ENCODE results near the gene BET1. TPM values are rescaled to one million over a fixed set of nuclear protein-coding genes. Genes with fewer than 3 reads are reported as not detected.

The BET1 gene
- total RNA-seq, 1 donor, result 16.2 TPM

- no peak overlapping the region for H3K4me3 ChIP-seq (ENCODE audit: low read length)
- H3K27me3 ChIP-seq (ENCODE audit: insufficient read depth, low read length), result no peaks in the 10 kb centered on the region
- no peaks in the 10 kb centered on the region for H3K9me3 ChIP-seq (ENCODE audit: low read depth, low read length)
- no peaks in the 10 kb centered on the region for H3K4me1 ChIP-seq (ENCODE audit: insufficient read depth, low read length)
Observed at GRCh38 chr7:93949423-93949822, 54.7 kb downstream of the BET1 start.

DNA sequence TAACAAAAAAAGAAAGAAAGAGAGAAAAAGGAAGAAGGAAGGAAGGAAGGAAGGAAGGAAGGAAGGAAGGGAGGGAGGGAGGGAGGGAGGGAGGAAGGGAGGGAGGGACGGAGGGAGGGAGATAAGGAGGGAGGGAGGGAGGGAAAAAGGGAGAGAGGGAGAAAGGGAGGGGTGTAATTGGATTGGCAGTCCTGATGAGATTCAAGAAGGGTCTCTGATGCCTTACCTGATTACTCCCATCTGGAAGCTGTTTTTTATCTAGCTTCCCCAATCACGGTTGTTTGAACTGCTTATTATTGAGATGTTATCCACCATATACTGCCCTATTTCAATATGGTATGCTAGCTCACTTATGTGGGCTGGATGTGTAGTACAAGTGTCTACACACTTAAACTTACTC is 55.3 kb downstream of the BET1 start:
- Histone ChIP-seq H3K4me3 (ENCODE audit: low read length) (no peak overlapping the region), H3K9me3 (ENCODE audit: low read depth, low read length) (no peaks in the 10 kb centered on the region), H3K27me3 (ENCODE audit: insufficient read depth, low read length) (no peaks in the 10 kb centered on the region), H3K4me1 (ENCODE audit: insufficient read depth, low read length) (no peaks in the 10 kb centered on the region)

- no peaks in the 10 kb centered on the region for H3K9me3 ChIP-seq (ENCODE audit: low read depth, low read length)
- H3K27me3 ChIP-seq (ENCODE audit: insufficient read depth, low read length), result no peaks in the 10 kb centered on the region
- H3K4me3 ChIP-seq (ENCODE audit: low read length), result no peak overlapping the region
- H3K4me1 ChIP-seq (ENCODE audit: insufficient read depth, low read length), result no peaks in the 10 kb centered on the region
Observed at GRCh38 chr7:93948106-93948505, 56.0 kb downstream of the BET1 start.

GRCh38 chr7:93945756-93946535 is 58.2 kb downstream of the BET1 start:
- no peaks in the 10 kb centered on the region for H3K27me3 ChIP-seq (ENCODE audit: insufficient read depth, low read length)
- no peaks in the 10 kb centered on the region for H3K9me3 ChIP-seq (ENCODE audit: low read depth, low read length)
- no peak overlapping the region for H3K4me3 ChIP-seq (ENCODE audit: low read length)
- no peaks in the 10 kb centered on the region for H3K4me1 ChIP-seq (ENCODE audit: insufficient read depth, low read length)

DNA sequence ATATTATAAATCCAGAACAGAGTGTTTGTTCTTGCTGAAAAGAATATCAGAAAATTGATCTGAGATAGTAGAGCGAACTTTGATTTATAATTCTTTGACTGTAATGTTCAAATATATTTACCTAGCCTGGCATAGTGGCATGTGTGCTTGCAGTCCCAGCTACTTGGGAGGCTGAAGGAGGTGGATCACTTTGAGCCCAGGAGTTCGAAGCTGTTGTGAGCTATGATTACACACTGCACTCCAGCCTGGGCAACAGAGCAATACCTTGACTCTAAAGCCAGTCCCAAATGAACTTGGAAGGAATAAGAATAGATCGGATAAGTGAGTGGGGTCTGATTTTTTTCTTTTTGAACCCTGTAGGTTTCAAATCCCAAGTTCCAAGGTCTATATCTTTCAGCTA is 59.1 kb downstream of the BET1 start:
- no peak overlapping the region for H3K4me3 ChIP-seq (ENCODE audit: low read length)

GRCh38 chr7:93944673-93945072 is 59.5 kb downstream of the BET1 start:
- Histone ChIP-seq H3K4me3 (ENCODE audit: low read length) (no peak overlapping the region), H3K9me3 (ENCODE audit: low read depth, low read length) (no peaks in the 10 kb centered on the region), H3K4me1 (ENCODE audit: insufficient read depth, low read length) (no peaks in the 10 kb centered on the region), H3K27me3 (ENCODE audit: insufficient read depth, low read length) (no peaks in the 10 kb centered on the region)

More for the DNA sequence above, 59.1 kb downstream of the BET1 start:
- Histone ChIP-seq H3K9me3 (ENCODE audit: low read depth, low read length) (no peaks in the 10 kb centered on the region), H3K27me3 (ENCODE audit: insufficient read depth, low read length) (no peaks in the 10 kb centered on the region), H3K4me1 (ENCODE audit: insufficient read depth, low read length) (no peaks in the 10 kb centered on the region)

DNA sequence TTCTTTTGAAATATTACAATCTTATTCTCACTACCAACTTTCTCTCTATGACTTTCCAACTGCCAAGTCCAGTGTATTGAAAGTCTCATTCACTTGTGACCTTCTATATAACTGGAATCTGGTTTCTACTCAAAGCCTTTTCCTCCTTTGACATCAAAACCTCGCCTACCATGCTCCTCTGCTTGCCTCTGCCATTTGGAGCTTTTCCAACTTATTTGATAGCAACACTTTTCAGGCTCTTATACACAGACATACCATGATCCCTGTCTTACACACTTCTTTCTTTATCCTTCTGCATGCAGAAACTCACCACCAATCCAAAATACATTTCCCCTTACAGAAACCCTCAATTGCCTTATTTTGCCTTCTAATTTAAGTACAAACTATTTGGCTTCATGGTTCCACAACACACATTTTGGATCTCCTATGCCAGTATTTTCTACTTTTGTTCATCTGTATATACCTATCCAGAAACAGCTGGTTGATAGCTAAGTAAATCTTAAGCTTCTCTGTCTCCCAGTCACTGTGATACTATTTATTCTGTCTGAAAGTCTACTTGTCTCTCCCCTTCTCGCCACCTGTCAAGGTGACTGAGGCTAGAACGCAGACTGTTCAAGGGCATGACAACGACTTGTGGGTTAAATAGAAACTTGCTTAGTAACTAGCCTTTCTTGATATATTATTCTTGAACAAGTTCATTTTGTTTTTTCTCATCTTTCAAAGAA is 60.2 kb downstream of the BET1 start:
- H3K9me3 ChIP-seq (ENCODE audit: low read depth, low read length), result no peaks in the 10 kb centered on the region
- H3K27me3 ChIP-seq (ENCODE audit: insufficient read depth, low read length), result no peaks in the 10 kb centered on the region
- no peaks in the 10 kb centered on the region for H3K4me1 ChIP-seq (ENCODE audit: insufficient read depth, low read length)
- no peak overlapping the region for H3K4me3 ChIP-seq (ENCODE audit: low read length)

Other genes with a start within 250 kb of the BET1 start
- gene TFPI2, start 113.6 kb downstream of the BET1 start, total RNA-seq, result not detected
- gene GNGT1, start 97.8 kb downstream of the BET1 start, total RNA-seq, result not detected
- 22.8 TPM for gene GNG11, start 82.6 kb downstream of the BET1 start, total RNA-seq

All from mononuclear cell (primary cell).